A673 (cell line): ENCODE results near the gene SEMA5A. TPM values are rescaled to one million over a fixed set of nuclear protein-coding genes. Genes with fewer than 3 reads are reported as not detected.

Source experiments
- BruUV-seq: library from RNA; stranded (reverse); fragments of 400-500 nt; replicated peaks from 2 replicates; lab custom pipeline; 2021; lab: Mats Ljungman, UMichigan
- CTCF ChIA-PET: fragments of 300-600 bp; sonication (Branson Sonifier 250); formaldehyde crosslinking; loops from one replicate; lab custom pipeline; 2022; ENCODE audit warnings: antibody characterized with exemption; lab: Charles Lee
- POLR2A ChIA-PET: fragments of 300-600 bp; sonication (Branson Sonifier 250); formaldehyde crosslinking; loops from one replicate; lab custom pipeline; 2022; ENCODE audit warnings: antibody characterized with exemption; ENCODE audit not compliant: low non-redundant PET; lab: Charles Lee
- DNase-seq: peaks from one replicate; pipeline ENCODE4 v3.0.0-alpha.2; 2015; ENCODE audit warnings: low spot score
- H3K27ac ChIP-seq: fragments of 200-600 bp; sonication (generic); 2 replicates; pipeline ENCODE4 v1.5.1; 2016; ENCODE audit warnings: mixed run types, low read depth, mild to moderate bottlenecking, mixed read lengths, antibody characterized with exemption, low read length; ENCODE audit not compliant: poor library complexity, severe bottlenecking
- H3K27me3 ChIP-seq: fragments of 200-600 bp; sonication (generic); replicated peaks from 2 replicates; pipeline ENCODE4 v1.6.1; 2017; ENCODE audit warnings: mixed run types, low read depth, mild to moderate bottlenecking, mixed read lengths, antibody characterized with exemption, low read length; ENCODE audit not compliant: insufficient read depth, poor library complexity
- H3K36me3 ChIP-seq: fragments of 200-600 bp; sonication (generic); 2 replicates; pipeline ENCODE4 v1.6.1; 2016; ENCODE audit warnings: mixed run types, mild to moderate bottlenecking, mixed read lengths, antibody characterized with exemption, low read length; ENCODE audit not compliant: insufficient read depth, poor library complexity, severe bottlenecking
- H3K4me1 ChIP-seq: fragments of 200-600 bp; sonication (generic); 2 replicates; pipeline ENCODE4 v1.6.1; 2017; ENCODE audit warnings: mixed run types, mild to moderate bottlenecking, mixed read lengths, antibody characterized with exemption, low read length; ENCODE audit not compliant: insufficient read depth, poor library complexity, severe bottlenecking
- H3K4me3 ChIP-seq: fragments of 200-600 bp; sonication (generic); 2 replicates; pipeline ENCODE4 v1.5.1; 2016; ENCODE audit warnings: low read depth, mixed run types, mild to moderate bottlenecking, mixed read lengths, low read length; ENCODE audit not compliant: poor library complexity, severe bottlenecking
- H3K9me3 ChIP-seq: fragments of 200-600 bp; sonication (generic); 2 replicates; pipeline ENCODE4 v1.6.1; 2016; ENCODE audit warnings: mixed run types, low read depth, mild to moderate bottlenecking, mixed read lengths, antibody characterized with exemption, low read length; ENCODE audit not compliant: poor library complexity, severe bottlenecking
- CTCF ChIP-seq: fragments of 300-800, 200-600 bp; sonication (generic); conservative IDR thresholded peaks from 2 replicates; pipeline ENCODE4 v1.5.1; 2017; ENCODE audit warnings: low read depth, mild to moderate bottlenecking, antibody characterized with exemption, low read length, moderate library complexity, mixed read lengths
- EZH2 ChIP-seq: fragments of 200-600 bp; sonication (generic); IDR thresholded peaks from 2 replicates; pipeline ENCODE4 v1.6.1; 2017; ENCODE audit warnings: borderline replicate concordance, low read depth, mild to moderate bottlenecking, mixed read lengths, antibody characterized with exemption, low read length; ENCODE audit not compliant: poor library complexity, severe bottlenecking
- intact Hi-C: fragments of 100-400 bp; cut with micrococcal nuclease; formaldehyde crosslinking; loops from one replicate; pipeline ENCODE4 v1.10.0; 2022; ENCODE audit not compliant: unreplicated experiment
- total RNA-seq: library from RNA; stranded (reverse); gene quantifications from 2 replicates; pipeline ENCODE4 v1.2.3, GENCODE V29; 2021

SEMA5A gene
- total RNA-seq, 1 experiment from 2014 or later: 0.17 TPM

- TF ChIP-seq CTCF: no peak
- TF ChIP-seq EZH2: no peak
- DNase-seq: no peak
- no peaks in the 10 kb centered on the region for H3K4me1 ChIP-seq
- ChIA-PET POLR2A (no interaction called here), CTCF (no interaction called here)
- no peak overlapping the region for H3K27ac ChIP-seq
- no peaks in the 10 kb centered on the region for H3K36me3 ChIP-seq
- peaks cover 4% of the 10 kb centered on the region for H3K9me3 ChIP-seq
- no TSS peak for BruUV-seq
- H3K27me3 ChIP-seq: no peaks in the 10 kb centered on the region
- intact Hi-C loops: no loop called here
- H3K4me3 ChIP-seq: no peak overlapping the region
Measured at GRCh38 chr5:9479361-9479760, 66.5 kb downstream of the SEMA5A start.

DNA sequence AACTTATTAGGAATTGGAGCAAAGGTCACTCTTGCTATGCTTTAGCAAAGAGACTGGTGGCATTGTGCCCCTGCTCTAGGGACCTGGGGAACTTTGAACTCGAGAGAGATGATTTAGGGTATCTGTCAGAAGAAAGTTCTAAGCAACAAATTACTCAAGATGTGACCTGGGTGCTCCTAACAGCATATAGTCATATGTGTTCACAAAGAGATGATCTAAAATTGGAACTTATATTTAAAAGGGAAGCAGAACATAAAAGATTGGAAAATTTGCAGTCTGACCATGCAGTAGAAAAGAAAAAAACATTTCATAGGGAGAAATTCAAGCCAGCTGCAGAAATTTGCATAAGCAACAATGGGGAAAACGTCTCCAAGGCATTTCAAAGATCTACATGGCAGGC is 68.3 kb downstream of the SEMA5A start:
- CTCF ChIA-PET: no interaction called here
- H3K36me3 ChIP-seq: no peaks in the 10 kb centered on the region
- no peak overlapping the region for H3K27ac ChIP-seq
- POLR2A ChIA-PET: no interaction called here
- TF ChIP-seq CTCF (no peak), EZH2 (no peak)
- BruUV-seq: no TSS peak
- no peaks in the 10 kb centered on the region for H3K27me3 ChIP-seq
- H3K9me3 ChIP-seq: peaks cover 4% of the 10 kb centered on the region
- no peak overlapping the region for H3K4me3 ChIP-seq
- intact Hi-C loops: no loop called here
- H3K4me1 ChIP-seq: no peaks in the 10 kb centered on the region
- no peak for DNase-seq

- intact Hi-C loops: no loop called here
- no peak overlapping the region for H3K4me3 ChIP-seq
- CTCF ChIA-PET: no interaction called here
- no TSS peak for BruUV-seq
- H3K27ac ChIP-seq: no peak overlapping the region
- peaks cover 4% of the 10 kb centered on the region for H3K9me3 ChIP-seq
- DNase-seq: no peak
- H3K36me3 ChIP-seq: no peaks in the 10 kb centered on the region
- H3K27me3 ChIP-seq: no peaks in the 10 kb centered on the region
- no peak for TF ChIP-seq CTCF
- no peak for TF ChIP-seq EZH2
- POLR2A ChIA-PET: no interaction called here
- H3K4me1 ChIP-seq: no peaks in the 10 kb centered on the region
Measured at GRCh38 chr5:9474219-9475002, 71.5 kb downstream of the SEMA5A start.
